Right lobe of liver (tissue), 6 donors: Measurements from ENCODE around the gene TGM3. TPM values are rescaled to one million over a fixed set of nuclear protein-coding genes. Genes with fewer than 3 reads are reported as not detected.

Experiments
- ATAC-seq, 4 donors: fragments of 200-7000 bp; cut with Tn5 transposase; one replicate each; pipeline ENCODE4 v1.9.1; 2020; ENCODE audit warnings: mild to moderate bottlenecking in 4 of 4, moderate library complexity in 4 of 4
- DNase-seq, 3 donors: peaks; one replicate each; pipeline ENCODE4 v3.0.0-alpha.2; 2020
- H3K27ac ChIP-seq, 3 donors: fragments of 200-600 bp; one replicate each; pipeline ENCODE4 v1.8.0; 2022
- H3K27me3 ChIP-seq, 2 donors: fragments of 200-600 bp; one replicate each; pipeline ENCODE4 v1.8.0; 2022
- H3K36me3 ChIP-seq, 4 donors: fragments of 200-600 bp; sonication (generic) in 1 of 4; one replicate each; pipeline versions ENCODE4 v1.5.1 to v1.8.0; 2017 to 2022; ENCODE audit warnings: control low read depth in 1 of 4
- H3K4me1 ChIP-seq, 4 donors: fragments of 200-600 bp; sonication (generic) in 1 of 4; one replicate each; pipeline versions ENCODE4 v1.5.1 to v1.8.0; 2017 to 2022; ENCODE audit warnings: control low read depth in 1 of 4
- H3K4me3 ChIP-seq, 3 donors: fragments of 200-600 bp; one replicate each; pipeline ENCODE4 v1.8.0; 2022
- H3K9me3 ChIP-seq, 4 donors: fragments of 200-600 bp; sonication (generic) in 1 of 4; one replicate each; pipeline versions ENCODE4 v1.5.1 to v1.8.0; 2017 to 2022; ENCODE audit warnings: control low read depth in 1 of 4
- POLR2A ChIP-seq: fragments of 450-650 bp; IDR thresholded peaks from one replicate; pipeline ENCODE4 v1.6.1; 2017; ENCODE audit warnings: antibody characterized with exemption, mild to moderate bottlenecking
- WGBS: methylation state at CpG from one replicate; pipeline ENCODE4 v1.1.6; 2018; ENCODE audit warnings: low coverage, low lambda C conversion rate; ENCODE audit not compliant: insufficient coverage; ENCODE audit errors: missing lambda C conversion rate; 5-methylcytosine and 5-hydroxymethylcytosine counted together
- intact Hi-C, 2 donors: fragments of 100-400 bp; cut with DNase I; formaldehyde crosslinking; loops; one replicate each; pipeline versions ENCODE4 v1.11.2 to v1.14.1; 2022
- total RNA-seq, 6 experiments: library from RNA; depleted of rRNA in 2 of 6; stranded (reverse); fragments of >200 nt in 2 of 6; fragmentation: NEBNext Ultra II Directional in 3 of 6; extraction: Animal tissue kit (Norgen Biotek cat#: 25700) in 3 of 6; gene quantifications; one replicate each; pipeline versions ENCODE4 v1.1.0 to v1.2.4, GENCODE V29; 2016 to 2023
- TF ChIP-seq, protein P1 (sequence below), 4 donors: fragments of 200-600 bp in 3 of 4; fragments of 450-650 bp in 1 of 4; IDR thresholded peaks; one replicate each; pipeline versions ENCODE4 v1.5.1 to v1.8.0; 2016 to 2022; ENCODE audit warnings: antibody characterized with exemption in 4 of 4, mild to moderate bottlenecking in 2 of 4
- donor health status: DM: no; HTN: yes; CAD: no.
- donor health status: DM: no; HTN: no; CAD: no.
- donor health status: DM: no; HTN: no; CAD: no.
- donor health status: DM: no; HTN: yes; CAD: no.
- donor health status: DM: no; HTN: yes; CAD: no.

TGM3 gene
- total RNA-seq, 6 experiments from 2014 or later: 0.15 to 3.0 (median 0.30) TPM; not detected in 2

GRCh38 chr20:2335096-2335870 is 39.5 kb downstream of the TGM3 start:
- H3K9me3 ChIP-seq: no peaks in the 10 kb centered on the region
- no peaks in the 10 kb centered on the region for H3K4me1 ChIP-seq
- intact Hi-C loops: no loop called here
- 72% methylated on average over 4 of the region's 9 CpGs for WGBS
- H3K4me3 ChIP-seq: no peak overlapping the region
- H3K27ac ChIP-seq: no peak overlapping the region
- no peak for TF ChIP-seq POLR2A
- TF ChIP-seq, protein P1, sequence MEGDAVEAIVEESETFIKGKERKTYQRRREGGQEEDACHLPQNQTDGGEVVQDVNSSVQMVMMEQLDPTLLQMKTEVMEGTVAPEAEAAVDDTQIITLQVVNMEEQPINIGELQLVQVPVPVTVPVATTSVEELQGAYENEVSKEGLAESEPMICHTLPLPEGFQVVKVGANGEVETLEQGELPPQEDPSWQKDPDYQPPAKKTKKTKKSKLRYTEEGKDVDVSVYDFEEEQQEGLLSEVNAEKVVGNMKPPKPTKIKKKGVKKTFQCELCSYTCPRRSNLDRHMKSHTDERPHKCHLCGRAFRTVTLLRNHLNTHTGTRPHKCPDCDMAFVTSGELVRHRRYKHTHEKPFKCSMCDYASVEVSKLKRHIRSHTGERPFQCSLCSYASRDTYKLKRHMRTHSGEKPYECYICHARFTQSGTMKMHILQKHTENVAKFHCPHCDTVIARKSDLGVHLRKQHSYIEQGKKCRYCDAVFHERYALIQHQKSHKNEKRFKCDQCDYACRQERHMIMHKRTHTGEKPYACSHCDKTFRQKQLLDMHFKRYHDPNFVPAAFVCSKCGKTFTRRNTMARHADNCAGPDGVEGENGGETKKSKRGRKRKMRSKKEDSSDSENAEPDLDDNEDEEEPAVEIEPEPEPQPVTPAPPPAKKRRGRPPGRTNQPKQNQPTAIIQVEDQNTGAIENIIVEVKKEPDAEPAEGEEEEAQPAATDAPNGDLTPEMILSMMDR (IDR thresholded peaks at IDR 0.05): no peak
- H3K36me3 ChIP-seq: no peaks in the 10 kb centered on the region
- no peak for ATAC-seq
- H3K27me3 ChIP-seq: no peaks in the 10 kb centered on the region
- peak in 1 of 3 donors; percentile 42 for DNase-seq

DNA sequence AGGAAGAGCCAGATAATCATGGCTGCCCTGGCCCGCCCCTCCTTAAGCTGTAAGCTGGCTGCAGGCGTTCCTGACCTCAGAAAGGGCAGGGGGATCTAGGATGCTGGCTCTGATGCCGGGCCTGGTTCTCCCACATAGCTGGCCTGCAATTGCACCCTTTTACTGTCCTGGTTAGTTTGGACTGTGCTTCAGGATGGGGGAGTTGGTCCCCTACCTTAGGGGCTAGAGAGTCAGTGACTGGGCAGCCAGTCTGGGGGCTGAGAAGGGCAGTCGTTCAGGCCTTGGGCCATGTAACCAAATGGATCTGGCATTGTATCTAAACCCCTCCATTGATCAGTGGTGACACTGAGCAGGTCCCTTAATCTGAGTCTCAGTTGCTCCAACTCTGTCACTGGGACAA is 40.7 kb downstream of the TGM3 start:
- WGBS: no CpG with 5 or more reads among the region's 4 CpGs
- DNase-seq: no peak
- no peak overlapping the region for H3K4me3 ChIP-seq

DNA sequence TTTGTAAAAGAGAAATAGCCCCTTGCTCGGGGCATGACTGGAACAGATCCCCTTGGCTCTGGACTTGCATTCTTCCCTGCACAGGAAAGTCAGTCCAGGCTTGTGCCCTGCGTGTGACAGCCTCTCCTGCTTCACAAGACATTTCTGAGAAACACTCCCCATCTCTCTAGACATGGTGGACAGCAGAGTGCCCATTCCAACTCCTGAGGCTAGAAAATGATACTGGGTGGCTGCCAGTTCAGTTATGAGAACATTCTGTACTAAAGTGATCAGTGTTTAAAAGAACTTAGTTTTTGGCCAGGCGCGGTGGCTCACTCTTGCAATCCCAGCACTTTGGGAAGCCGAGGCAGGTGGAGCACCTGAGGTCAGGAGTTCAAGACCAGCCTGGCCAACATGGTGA is 41.3 kb downstream of the TGM3 start:
- Histone ChIP-seq H3K27ac (no peak overlapping the region), H3K9me3 (no peaks in the 10 kb centered on the region), H3K27me3 (no peaks in the 10 kb centered on the region), H3K4me1 (peaks cover 0 to 3% (median 0%) of the 10 kb centered on the region in 4 donors), H3K4me3 (no peak overlapping the region), H3K36me3 (no peaks in the 10 kb centered on the region)
- intact Hi-C loops: no loop called here
- ATAC-seq (no peak), DNase-seq (no peak)
- WGBS: 84% methylated on average over 4 of the region's 5 CpGs
- TF ChIP-seq, protein P1 (IDR thresholded peaks at IDR 0.05): no peak
- TF ChIP-seq POLR2A: no peak

More for the DNA sequence above, 40.7 kb downstream of the TGM3 start:
- Histone ChIP-seq H3K27me3 (no peaks in the 10 kb centered on the region), H3K36me3 (no peaks in the 10 kb centered on the region), H3K4me1 (no peaks in the 10 kb centered on the region), H3K27ac (no peak overlapping the region), H3K9me3 (no peaks in the 10 kb centered on the region)
- no peak for ATAC-seq
- intact Hi-C loops: no loop called here
- no peak for TF ChIP-seq POLR2A
- TF ChIP-seq, protein P1 (IDR thresholded peaks at IDR 0.05): no peak

DNA sequence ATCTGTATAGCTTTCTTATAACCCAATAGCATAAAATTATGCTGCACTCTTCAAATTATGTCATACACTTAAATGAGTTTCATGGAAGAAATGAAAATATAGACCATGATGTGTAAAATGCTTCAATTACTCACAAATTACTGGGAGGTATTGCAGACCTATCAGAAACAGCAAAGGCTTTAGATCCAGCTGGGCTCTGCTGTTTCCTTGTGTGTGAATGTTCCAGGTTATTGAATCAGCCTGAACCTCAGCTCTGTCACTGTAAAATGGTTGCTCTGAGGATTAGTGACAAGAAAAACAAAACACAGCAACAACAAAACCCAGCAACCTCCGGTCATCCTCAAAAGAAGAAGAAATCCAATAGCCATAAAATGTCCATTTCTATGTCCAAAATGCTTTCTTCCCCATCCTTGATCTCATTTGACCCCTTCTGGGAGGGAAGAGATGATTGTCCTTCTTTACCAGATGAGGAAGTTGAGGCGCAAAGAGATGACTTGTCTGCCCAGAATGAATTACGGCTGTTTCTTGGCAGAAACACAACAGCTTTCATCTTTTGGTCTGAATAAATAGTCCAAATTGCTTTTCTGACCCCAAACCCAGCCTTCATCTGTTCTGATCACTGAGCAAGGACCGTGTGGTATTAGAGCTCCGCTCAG is 42.7 kb downstream of the TGM3 start:
- ATAC-seq: peak in 2 of 4 donors; percentile 28 to 39
- intact Hi-C loops: no loop called here
- Histone ChIP-seq H3K27me3 (no peaks in the 10 kb centered on the region), H3K4me3 (no peak overlapping the region), H3K27ac (no peak overlapping the region), H3K4me1 (peaks cover 0 to 7% (median 0%) of the 10 kb centered on the region in 4 donors), H3K9me3 (no peaks in the 10 kb centered on the region), H3K36me3 (no peaks in the 10 kb centered on the region)
- no peak for DNase-seq
- WGBS: 75% methylated on average over 5 of the region's 5 CpGs
- no peak for TF ChIP-seq POLR2A
- TF ChIP-seq, protein P1 (IDR thresholded peaks at IDR 0.05): no peak
